Measurements from ENCODE around the gene HOXA6. TPM values are rescaled to one million over a fixed set of nuclear protein-coding genes. Genes with fewer than 3 reads are reported as not detected.

The HOXA6 gene
- total RNA-seq, 1 donor from 2014 or later: not detected

DNA sequence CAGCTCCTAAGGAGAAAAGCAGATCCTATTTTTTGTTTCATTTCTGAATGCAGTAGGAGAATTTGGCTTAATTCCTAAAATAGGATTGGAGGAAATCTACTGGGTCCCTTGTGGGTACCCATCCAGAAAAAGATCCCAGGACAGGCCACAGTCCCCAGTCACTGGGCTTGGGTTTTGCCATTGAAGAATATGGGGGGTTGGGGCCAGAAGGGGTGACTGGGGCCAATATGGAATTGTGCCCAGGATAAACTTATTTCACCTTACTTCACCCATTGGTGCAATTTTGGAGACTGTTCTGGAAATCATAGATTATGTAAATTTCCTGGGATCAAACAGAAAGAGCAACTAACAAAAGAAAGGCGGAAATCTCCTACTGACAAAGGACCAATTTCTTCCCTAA is 9.1 kb downstream of the HOXA6 start:
- Mint-ChIP-seq H3K27me3 (ENCODE audit: low read depth) (peaks cover 46% of the 10 kb centered on the region), H3K36me3 (ENCODE audit: low read depth) (no peaks in the 10 kb centered on the region), H3K4me1 (ENCODE audit: low read depth) (peaks cover 14% of the 10 kb centered on the region), H3K4me3 (ENCODE audit: low read depth) (no peak overlapping the region), H3K9me3 (no peaks in the 10 kb centered on the region), H3K27ac (no peak overlapping the region)
- intact Hi-C loops (cut with micrococcal nuclease): no loop called here
- DNase-seq (ENCODE audit: low spot score): no peak

- H3K4me3 Mint-ChIP-seq (ENCODE audit: low read depth): no peak overlapping the region
These were observed 9.8 kb downstream of the HOXA6 start for GRCh38 chr7:27137640-27138315.

DNA sequence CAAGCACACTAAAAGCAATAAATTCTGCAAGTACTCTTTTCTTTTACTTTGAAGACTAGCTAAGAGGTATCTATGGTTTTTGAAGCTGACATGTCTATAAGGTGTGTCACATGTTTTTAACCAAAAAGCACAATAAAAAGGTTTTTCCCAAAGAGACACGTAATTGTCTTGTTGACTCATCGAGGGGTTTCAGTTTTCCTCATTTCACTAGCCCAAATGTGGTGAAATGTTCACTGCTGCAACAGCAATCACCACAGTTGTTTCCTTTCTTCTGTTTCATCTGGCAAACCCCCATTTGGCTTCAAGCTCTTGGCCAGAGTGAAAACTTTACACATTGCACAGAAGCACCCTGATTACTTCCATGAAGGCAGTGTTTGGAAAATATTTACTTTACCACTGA is 13.2 kb downstream of the HOXA6 start:
- intact Hi-C loops (cut with micrococcal nuclease): loop anchor here (5.0 kb wide), 1 partner anchor 37 kb away; the partner anchor contains the start of gene HOXA1
- H3K27ac Mint-ChIP-seq: no peak overlapping the region
- peaks cover 60% of the 10 kb centered on the region for H3K27me3 Mint-ChIP-seq (ENCODE audit: low read depth)

More at GRCh38 chr7:27137640-27138315, 9.8 kb downstream of the HOXA6 start:
- no peaks in the 10 kb centered on the region for H3K36me3 Mint-ChIP-seq (ENCODE audit: low read depth)
- no peak for DNase-seq (ENCODE audit: low spot score)
- intact Hi-C loops (cut with micrococcal nuclease): no loop called here
- H3K9me3 Mint-ChIP-seq: no peaks in the 10 kb centered on the region
- H3K27me3 Mint-ChIP-seq (ENCODE audit: low read depth): peaks cover 51% of the 10 kb centered on the region
- H3K27ac Mint-ChIP-seq: no peak overlapping the region
- H3K4me1 Mint-ChIP-seq (ENCODE audit: low read depth): peaks cover 14% of the 10 kb centered on the region

DNA sequence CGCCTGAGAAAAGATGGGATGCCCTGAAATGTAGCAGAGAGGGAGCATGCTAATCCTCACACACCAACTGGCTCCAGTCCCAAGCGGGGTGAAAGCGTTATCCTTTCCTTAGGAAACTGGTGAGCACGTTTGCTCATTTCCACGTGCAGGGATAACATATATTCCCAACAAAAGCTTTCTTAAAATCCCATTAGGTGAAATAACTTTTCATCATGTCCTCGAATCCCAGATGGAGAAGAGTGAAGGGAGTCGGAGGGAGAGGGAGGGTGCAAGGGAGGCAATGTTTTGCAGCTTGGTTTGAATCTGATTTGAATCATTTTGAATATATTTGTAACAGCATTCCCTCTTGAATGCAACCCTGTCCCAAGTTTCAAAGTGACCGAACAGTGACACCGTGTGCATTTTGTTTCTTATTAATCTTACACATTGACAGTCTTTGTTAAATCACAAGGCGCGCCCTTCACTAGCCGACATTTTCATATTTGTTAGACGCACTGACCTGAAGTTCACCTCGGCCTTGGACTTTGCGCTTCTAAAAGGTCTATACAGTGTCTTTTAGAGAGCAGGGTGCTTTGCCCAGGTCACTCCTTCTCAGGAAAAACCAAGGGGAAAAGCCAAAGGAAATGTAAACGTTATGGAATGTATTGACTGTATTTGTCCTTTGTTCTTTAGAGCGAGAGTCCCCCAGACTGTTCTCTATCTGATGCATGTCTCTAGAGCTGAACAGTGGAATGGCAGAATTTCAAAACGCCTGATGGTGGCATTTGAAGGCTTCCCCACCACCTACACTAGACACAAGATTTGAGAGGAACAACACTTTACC is 14.0 kb downstream of the HOXA6 start:
- H3K4me1 Mint-ChIP-seq (ENCODE audit: low read depth): peaks cover 14% of the 10 kb centered on the region
- no peak overlapping the region for H3K27ac Mint-ChIP-seq
- no peaks in the 10 kb centered on the region for H3K9me3 Mint-ChIP-seq
- no peak overlapping the region for H3K4me3 Mint-ChIP-seq (ENCODE audit: low read depth)
- intact Hi-C loops (cut with micrococcal nuclease): loop anchor here (5.0 kb wide), 1 partner anchor 36 kb away; the partner anchor contains the start of gene HOXA1
- no peaks in the 10 kb centered on the region for H3K36me3 Mint-ChIP-seq (ENCODE audit: low read depth)
- peaks cover 65% of the 10 kb centered on the region for H3K27me3 Mint-ChIP-seq (ENCODE audit: low read depth)
- no peak for DNase-seq (ENCODE audit: low spot score)

More for the DNA sequence above, 13.2 kb downstream of the HOXA6 start:
- H3K4me3 Mint-ChIP-seq (ENCODE audit: low read depth): no peak overlapping the region
- no peaks in the 10 kb centered on the region for H3K36me3 Mint-ChIP-seq (ENCODE audit: low read depth)
- H3K4me1 Mint-ChIP-seq (ENCODE audit: low read depth): peaks cover 14% of the 10 kb centered on the region
- DNase-seq (ENCODE audit: low spot score): no peak
- no peaks in the 10 kb centered on the region for H3K9me3 Mint-ChIP-seq

- Mint-ChIP-seq H3K9me3 (no peaks in the 10 kb centered on the region), H3K36me3 (ENCODE audit: low read depth) (no peaks in the 10 kb centered on the region), H3K4me3 (ENCODE audit: low read depth) (no peak overlapping the region), H3K27ac (no peak overlapping the region), H3K27me3 (ENCODE audit: low read depth) (peaks cover 63% of the 10 kb centered on the region), H3K4me1 (ENCODE audit: low read depth) (peaks cover 14% of the 10 kb centered on the region)
- no peak for DNase-seq (ENCODE audit: low spot score)
- intact Hi-C loops (cut with micrococcal nuclease): loop anchor here (5.0 kb wide), 1 partner anchor 36 kb away; the partner anchor contains the start of gene HOXA1
These were observed 14.6 kb downstream of the HOXA6 start for GRCh38 chr7:27132978-27133377.

DNA sequence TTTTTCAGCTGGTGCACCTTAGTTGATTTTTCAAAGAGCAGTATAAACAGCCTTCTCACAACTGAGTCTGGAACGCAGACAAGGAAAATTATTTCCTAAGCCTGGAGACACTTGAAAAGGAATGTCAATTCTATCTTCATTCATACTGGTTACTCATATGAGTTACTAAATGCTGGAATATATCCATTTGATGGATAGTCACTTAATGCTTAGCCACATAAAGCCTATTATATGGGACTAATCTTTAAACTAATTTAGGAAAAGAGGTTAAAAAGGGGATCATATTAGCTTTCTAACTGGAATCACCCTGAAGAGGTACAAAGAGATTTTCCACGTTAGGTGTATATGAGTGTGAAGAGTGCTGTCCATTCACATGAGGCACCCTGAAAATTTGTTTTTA is 15.4 kb downstream of the HOXA6 start:
- Mint-ChIP-seq H3K27me3 (ENCODE audit: low read depth) (peaks cover 62% of the 10 kb centered on the region), H3K4me1 (ENCODE audit: low read depth) (peaks cover 14% of the 10 kb centered on the region), H3K36me3 (ENCODE audit: low read depth) (no peaks in the 10 kb centered on the region), H3K4me3 (ENCODE audit: low read depth) (no peak overlapping the region), H3K9me3 (no peaks in the 10 kb centered on the region), H3K27ac (no peak overlapping the region)
- intact Hi-C loops (cut with micrococcal nuclease): loop anchor here (5.0 kb wide), 1 partner anchor 35 kb away; the partner anchor contains the start of gene HOXA1
- no peak for DNase-seq (ENCODE audit: low spot score)

DNA sequence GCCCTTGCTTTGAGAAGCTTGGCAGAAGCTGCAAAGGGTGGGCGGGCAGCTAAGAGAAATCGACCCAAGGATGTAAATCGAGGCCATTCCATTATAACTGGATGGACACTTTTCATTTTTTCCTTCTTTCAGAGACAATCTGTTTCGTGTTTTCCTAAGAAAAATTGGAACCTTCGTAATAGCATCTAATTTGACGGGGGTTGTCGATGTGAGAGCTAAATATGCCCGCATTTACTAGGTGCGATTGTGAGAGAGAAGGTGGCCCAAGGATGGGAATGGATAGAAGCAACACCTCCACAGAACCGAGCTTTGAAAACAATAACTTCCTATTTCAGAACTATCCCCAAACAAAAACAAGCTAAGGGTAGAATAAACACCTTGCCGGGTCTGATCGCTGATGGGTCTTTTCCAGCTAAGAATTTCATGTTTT is 16.2 kb downstream of the HOXA6 start:
- intact Hi-C loops (cut with micrococcal nuclease): loop anchor here (5.0 kb wide), 1 partner anchor 34 kb away; the partner anchor contains the start of gene HOXA1
- Mint-ChIP-seq H3K4me1 (ENCODE audit: low read depth) (peaks cover 14% of the 10 kb centered on the region), H3K27ac (no peak overlapping the region), H3K4me3 (ENCODE audit: low read depth) (peak overlapping the region; percentile 59), H3K36me3 (ENCODE audit: low read depth) (no peaks in the 10 kb centered on the region), H3K27me3 (ENCODE audit: low read depth) (peaks cover 63% of the 10 kb centered on the region), H3K9me3 (no peaks in the 10 kb centered on the region)
- DNase-seq (ENCODE audit: low spot score): no peak

GRCh38 chr7:27130540-27131389 is 16.8 kb downstream of the HOXA6 start, which contains the start of gene HOXA4:
Gene HOXA4, minus strand, starts transcription at chr7:27130757. Its CDS starts 24 bp downstream, at chr7:27130733.
- Mint-ChIP-seq H3K4me1 (ENCODE audit: low read depth) (peaks cover 14% of the 10 kb centered on the region), H3K4me3 (ENCODE audit: low read depth) (peak within 1 kb of the TSS; percentile 59), H3K36me3 (ENCODE audit: low read depth) (no peaks in the 10 kb centered on the region), H3K9me3 (no peaks in the 10 kb centered on the region), H3K27ac (no peak within 1 kb of the TSS), H3K27me3 (ENCODE audit: low read depth) (peaks cover 62% of the 10 kb centered on the region)
- peak; percentile 67 for DNase-seq (ENCODE audit: low spot score)
- intact Hi-C loops (cut with micrococcal nuclease): loop anchor here (5.0 kb wide), 1 partner anchor 33 kb away; the partner anchor contains the start of gene HOXA1

DNA sequence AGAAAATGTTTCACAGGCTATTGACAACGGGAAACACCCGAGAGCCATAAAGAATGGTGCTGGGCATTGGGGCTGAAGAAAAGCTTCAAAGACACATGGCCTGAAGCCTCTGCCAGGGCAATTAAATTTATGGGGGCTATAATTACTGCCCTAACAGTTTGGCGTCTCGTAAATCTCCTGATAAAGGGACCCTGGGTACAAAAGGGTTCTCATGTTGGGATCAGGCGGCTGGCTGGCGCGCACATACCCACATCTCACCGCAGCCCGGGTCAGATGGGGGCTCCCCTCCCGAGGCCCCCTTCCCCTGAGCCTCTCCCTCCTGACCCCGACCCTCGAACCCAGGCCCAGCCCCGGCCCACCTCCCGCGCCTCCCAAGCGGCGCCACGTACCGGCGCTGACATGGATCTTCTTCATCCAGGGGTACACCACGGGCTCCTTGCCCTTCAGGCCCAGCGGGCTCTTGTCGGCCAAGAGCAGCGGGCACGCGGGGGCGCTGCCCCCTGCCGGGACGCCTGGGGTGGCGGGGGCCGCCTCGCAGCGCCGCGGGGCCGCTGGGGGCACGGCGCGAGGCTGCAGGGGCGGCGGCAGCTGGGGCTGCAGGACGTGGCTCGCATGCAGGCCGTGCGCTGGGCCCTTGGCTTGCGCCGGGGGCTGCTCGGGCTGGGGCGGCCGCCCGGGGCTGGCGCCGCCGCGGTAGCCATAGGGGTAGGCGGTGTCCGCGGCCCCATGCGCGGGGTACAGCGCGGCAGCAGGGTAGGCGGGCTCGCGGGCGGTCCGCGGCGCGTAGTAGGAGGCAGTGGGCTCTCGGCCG is 17.6 kb downstream of the HOXA6 start:
- peaks cover 11% of the 10 kb centered on the region for H3K4me1 Mint-ChIP-seq (ENCODE audit: low read depth)
- no peaks in the 10 kb centered on the region for H3K9me3 Mint-ChIP-seq
- intact Hi-C loops (cut with micrococcal nuclease): loop anchor here (5.0 kb wide), 1 partner anchor 33 kb away; the partner anchor contains the start of gene HOXA1
- no peak overlapping the region for H3K4me3 Mint-ChIP-seq (ENCODE audit: low read depth)
- no peak overlapping the region for H3K27ac Mint-ChIP-seq
- no peak for DNase-seq (ENCODE audit: low spot score)
- H3K36me3 Mint-ChIP-seq (ENCODE audit: low read depth): no peaks in the 10 kb centered on the region
- H3K27me3 Mint-ChIP-seq (ENCODE audit: low read depth): peaks cover 59% of the 10 kb centered on the region

- DNase-seq (ENCODE audit: low spot score): no peak
- intact Hi-C loops (cut with micrococcal nuclease): no loop called here
- peaks cover 3% of the 10 kb centered on the region for H3K4me1 Mint-ChIP-seq (ENCODE audit: low read depth)
- H3K27ac Mint-ChIP-seq: no peak overlapping the region
- H3K27me3 Mint-ChIP-seq (ENCODE audit: low read depth): peaks cover 54% of the 10 kb centered on the region
- no peaks in the 10 kb centered on the region for H3K36me3 Mint-ChIP-seq (ENCODE audit: low read depth)
- no peaks in the 10 kb centered on the region for H3K9me3 Mint-ChIP-seq
- no peak overlapping the region for H3K4me3 Mint-ChIP-seq (ENCODE audit: low read depth)
These were observed 18.5 kb downstream of the HOXA6 start for GRCh38 chr7:27128776-27129728.

GRCh38 chr7:27128034-27128433 is 19.5 kb downstream of the HOXA6 start:
- Mint-ChIP-seq H3K4me3 (ENCODE audit: low read depth) (no peak overlapping the region), H3K9me3 (no peaks in the 10 kb centered on the region), H3K27ac (no peak overlapping the region), H3K36me3 (ENCODE audit: low read depth) (no peaks in the 10 kb centered on the region), H3K27me3 (ENCODE audit: low read depth) (peaks cover 46% of the 10 kb centered on the region), H3K4me1 (ENCODE audit: low read depth) (no peaks in the 10 kb centered on the region)
- intact Hi-C loops (cut with micrococcal nuclease): no loop called here
- no peak for DNase-seq (ENCODE audit: low spot score)

All from activated T-helper 2 cell treated with anti-CD3 and anti-CD28 coated beads, Interferon-gamma antibody, Interleukin-2, Interleukin-4, amounts not matched to agents 10 μg/mL and 5 μg/mL and 100 μg/mL, durations not matched to agents 14 hours and 24 hours and 36 hours (primary cell).